Epithelial cell of prostate (primary cell): ENCODE measurements around the gene TMC7.

Experiments used
- DNase-seq: peaks from one replicate; pipeline ENCODE4 v3.0.0-alpha.2; 2011; ENCODE audit warnings: low read depth, low spot score
- H3K27ac ChIP-seq: fragments of 450-650 bp; 2 replicates; pipeline ENCODE4 v1.5.1; 2017; ENCODE audit warnings: mild to moderate bottlenecking

TMC7 gene

DNA sequence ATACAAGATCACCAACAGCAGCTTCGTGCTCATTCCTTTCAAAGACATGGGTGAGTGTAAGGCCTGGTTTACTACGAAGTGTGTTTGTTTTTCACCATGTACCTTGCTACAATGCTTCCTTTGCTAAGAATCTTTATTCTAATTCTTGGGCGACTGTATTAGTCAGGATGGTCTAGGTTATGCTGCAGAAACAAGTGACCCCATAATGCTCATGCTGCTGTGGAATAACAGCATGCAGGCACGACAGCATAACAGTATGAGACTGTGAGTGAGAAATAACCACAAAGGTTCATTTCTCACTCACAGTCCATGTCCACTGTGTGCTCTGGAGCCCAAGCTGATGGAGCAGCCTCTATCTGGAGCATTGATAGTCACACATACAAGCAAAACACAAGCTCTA lies 38.0 kb downstream of the TMC7 start:
- no peak overlapping the region for H3K27ac ChIP-seq
- no peak for DNase-seq

DNA sequence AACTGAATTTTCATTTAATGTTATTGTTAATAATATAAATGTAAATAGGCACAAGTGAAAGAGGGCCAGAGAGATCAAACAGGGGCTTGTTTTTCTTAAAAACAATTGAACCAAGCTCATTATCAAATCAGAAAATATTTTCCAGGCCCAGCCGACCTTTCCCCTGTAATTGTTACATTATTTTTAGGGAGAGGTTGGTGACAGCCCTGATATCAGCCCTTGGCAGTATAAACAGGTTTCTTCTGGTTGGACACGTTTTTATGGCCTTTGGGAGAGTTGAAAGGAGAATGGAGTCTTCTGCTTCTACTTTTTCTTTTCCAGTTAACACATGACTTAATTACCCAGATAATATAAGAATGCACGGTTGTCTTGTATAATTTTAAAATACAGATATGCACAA lies 43.7 kb downstream of the TMC7 start:
- no peak overlapping the region for H3K27ac ChIP-seq

GRCh38 chr16:19029980-19030379 lies 46.2 kb downstream of the TMC7 start:
- DNase-seq, result no peak
- no peak overlapping the region for H3K27ac ChIP-seq

More for the DNA sequence above, 43.7 kb downstream of the TMC7 start:
- DNase-seq, result no peak

- DNase-seq, result no peak
- no peak overlapping the region for H3K27ac ChIP-seq
Observed at GRCh38 chr16:19031738-19032137, 48.0 kb downstream of the TMC7 start.

DNA sequence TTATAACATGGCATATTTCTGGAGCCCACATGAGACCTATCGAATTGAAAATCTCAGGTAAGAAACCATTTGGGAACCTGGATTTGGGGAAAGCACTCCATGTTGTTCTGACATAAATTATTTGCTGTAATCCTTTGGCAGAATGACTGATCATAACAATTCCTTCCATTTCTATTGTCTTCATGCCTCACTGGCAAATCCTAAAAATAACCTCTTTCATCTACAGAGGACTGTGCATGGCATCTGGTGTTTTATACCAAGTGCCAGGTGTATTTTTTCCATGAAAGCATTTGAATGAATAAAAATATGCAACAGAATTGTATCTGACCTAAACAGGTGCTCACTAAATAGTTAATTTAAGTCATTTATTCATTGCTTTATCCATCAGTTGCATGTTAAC lies 50.0 kb downstream of the TMC7 start:
- no peak for DNase-seq
- no peak overlapping the region for H3K27ac ChIP-seq

- no peak for DNase-seq
- H3K27ac ChIP-seq, result no peak overlapping the region
Observed at GRCh38 chr16:19040400-19040799, 56.7 kb downstream of the TMC7 start.

GRCh38 chr16:19044769-19045168 lies 61.0 kb downstream of the TMC7 start:
- no peak overlapping the region for H3K27ac ChIP-seq
- no peak for DNase-seq

DNA sequence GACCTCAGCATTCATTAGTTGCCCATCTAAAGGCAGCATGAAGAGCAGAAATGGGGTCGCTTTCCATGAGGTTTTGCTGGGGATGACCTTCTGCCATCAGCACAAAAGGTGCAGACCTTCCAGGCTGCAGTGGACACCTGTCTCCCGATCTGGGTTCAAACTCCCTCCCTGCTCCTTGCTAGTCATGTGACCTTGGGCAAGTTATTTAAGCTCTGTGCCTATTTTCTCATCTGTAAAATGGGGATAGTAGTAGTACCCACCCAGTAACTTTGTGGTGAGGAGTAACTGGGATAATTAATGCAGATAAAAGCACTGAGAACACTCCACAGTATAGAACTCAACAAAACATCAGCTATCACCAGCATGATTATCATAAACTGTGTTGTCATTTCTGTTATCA lies 62.3 kb downstream of the TMC7 start:
- DNase-seq, result no peak
- H3K27ac ChIP-seq, result no peak overlapping the region

DNA sequence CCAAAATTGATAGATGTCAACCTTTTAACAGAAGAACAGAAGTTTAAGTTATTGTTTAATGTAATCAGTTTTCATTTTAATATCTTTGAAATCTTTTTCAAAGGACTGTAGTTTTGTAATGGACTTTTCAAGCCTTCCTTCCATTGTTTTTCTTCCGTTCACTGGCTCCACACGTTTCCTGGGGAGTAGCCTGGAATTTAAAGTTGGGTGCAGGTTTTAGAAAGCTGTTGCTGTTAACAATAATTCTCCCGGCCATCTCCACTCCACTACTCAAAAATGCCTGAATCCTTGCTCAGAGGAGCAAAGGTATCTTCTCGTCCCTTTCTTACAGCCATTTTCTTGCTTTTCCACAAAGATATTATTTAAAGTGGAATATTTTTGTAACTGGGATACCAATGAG lies 79.0 kb downstream of the TMC7 start:
- DNase-seq, result no peak
- H3K27ac ChIP-seq, result no peak overlapping the region

- no peak for DNase-seq
- peak overlapping the region; percentile 96 for H3K27ac ChIP-seq
Observed at GRCh38 chr16:19066988-19067348, 83.2 kb downstream of the TMC7 start.

DNA sequence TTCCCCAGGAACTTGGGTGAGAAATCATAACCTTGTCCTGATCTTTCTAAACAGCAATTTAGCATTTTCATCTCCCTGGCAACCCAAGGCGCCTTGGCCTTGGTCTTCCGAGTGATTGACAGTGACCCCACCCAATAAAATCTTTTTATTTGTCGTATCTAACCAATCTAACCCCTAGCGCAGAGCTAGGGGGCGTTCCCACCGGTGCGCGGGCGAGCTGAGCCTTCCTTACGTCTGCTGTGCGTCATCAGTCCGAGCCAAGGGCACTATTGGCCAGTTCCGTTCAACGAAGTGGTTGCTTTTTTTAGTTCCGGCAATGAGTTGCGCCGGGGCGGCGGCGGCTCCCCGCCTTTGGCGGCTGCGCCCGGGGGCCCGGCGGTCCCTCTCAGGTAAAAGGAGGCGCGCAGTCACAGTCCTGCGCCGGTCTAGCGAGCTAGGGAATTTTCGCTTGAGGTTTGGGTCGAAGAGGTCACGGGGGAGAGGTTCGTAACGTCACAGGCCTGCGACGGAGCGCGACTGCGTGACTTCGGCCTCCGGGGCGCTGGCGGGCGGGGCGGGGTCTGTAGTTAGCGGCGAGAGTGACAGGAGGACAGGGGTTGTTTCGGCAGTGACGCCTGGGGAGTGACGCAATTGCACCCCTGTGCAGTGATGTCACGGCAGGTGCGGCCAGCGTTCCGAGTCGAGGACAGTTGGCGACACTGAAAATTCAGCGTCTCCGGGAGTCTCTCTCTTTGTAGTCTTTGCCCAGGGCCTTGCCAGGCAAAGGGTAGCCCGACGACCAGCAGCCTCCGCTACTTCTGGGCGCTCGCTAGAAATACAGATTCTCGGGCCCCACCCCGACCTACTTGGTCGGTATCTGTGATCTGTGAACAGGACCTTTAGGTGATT lies 83.9 kb downstream of the TMC7 start, which contains the start of gene COQ7:
Gene COQ7, plus strand, starts transcription at position 266 of the 888 bp plus-strand sequence. Its CDS starts 51 bp downstream, at position 317.
- peak; percentile 98 for DNase-seq
- H3K27ac ChIP-seq, result peak within 1 kb of the TSS; percentile 96

DNA sequence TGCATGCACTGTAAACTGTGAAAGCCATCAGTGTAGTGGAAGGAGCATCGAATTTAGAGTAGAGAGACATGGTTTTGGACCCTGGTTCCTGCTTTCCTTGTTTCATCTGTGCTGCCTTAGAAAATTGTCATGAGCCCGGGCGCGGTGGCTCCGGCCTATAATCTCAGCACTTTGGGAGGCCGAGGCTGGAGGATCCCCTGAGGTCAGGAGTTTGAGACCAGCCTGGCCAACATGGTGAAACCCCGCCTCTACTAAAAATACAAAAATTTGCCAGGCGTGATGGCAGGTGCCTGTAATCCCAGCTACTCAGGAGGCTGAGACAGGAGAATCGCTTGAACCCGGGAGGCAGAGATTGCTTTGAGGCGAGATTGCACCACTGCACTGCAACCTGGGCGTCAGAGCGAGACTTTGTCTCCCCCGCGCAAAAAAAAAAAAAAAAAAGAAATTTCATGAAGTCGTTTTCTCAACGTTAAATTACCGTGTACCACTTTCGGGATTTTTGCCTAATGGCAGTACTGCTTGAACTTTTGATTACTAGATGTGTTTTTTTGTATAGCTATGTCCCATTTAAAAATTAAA lies 84.6 kb downstream of the TMC7 start:
- DNase-seq, result no peak

GRCh38 chr16:19071811-19072777 lies 88.4 kb downstream of the TMC7 start:
- no peak for DNase-seq
- H3K27ac ChIP-seq, result no peak overlapping the region

More for the DNA sequence above, 84.6 kb downstream of the TMC7 start:
- peak overlapping the region; percentile 96 for H3K27ac ChIP-seq

DNA sequence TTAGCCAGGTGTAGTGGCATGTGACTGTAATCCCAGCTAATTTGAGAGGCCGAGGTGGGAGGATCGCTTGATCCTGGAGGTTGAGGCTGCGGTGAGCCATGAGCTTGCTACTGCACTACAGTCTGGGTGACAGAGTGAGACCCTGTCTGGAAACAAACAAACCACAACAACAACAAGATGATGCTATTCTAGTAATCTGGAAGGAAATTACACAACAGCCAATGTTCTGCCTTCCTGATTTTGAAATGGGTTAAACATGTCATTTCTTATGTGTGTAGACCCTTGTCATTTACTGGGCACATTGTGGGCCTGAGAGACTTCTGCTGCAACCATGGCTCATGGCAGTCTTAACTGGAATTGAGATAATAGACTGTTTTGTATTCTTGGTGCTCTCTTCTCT lies 89.6 kb downstream of the TMC7 start:
- DNase-seq, result no peak
- no peak overlapping the region for H3K27ac ChIP-seq

GRCh38 chr16:19073863-19074262 lies 90.1 kb downstream of the TMC7 start:
- DNase-seq, result no peak
- no peak overlapping the region for H3K27ac ChIP-seq

DNA sequence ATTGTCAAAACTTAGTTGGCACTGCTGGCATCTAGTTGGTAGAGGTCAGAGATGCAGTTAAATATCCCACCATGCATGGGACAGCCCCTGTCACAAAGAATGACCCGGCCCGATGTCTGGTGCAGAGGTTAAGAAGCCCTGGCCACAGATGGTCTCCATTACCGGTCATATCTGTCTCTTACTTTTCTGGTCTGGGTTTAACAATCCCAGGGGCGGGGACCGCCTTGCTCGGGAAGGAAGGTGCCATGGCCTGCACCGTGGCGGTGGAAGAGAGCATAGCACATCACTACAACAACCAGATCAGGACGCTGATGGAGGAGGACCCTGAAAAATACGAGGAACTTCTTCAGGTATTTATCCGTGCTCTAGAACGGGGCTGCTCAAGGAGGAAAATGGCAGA lies 91.8 kb downstream of the TMC7 start:
- no peak for DNase-seq
- H3K27ac ChIP-seq, result no peak overlapping the region

DNA sequence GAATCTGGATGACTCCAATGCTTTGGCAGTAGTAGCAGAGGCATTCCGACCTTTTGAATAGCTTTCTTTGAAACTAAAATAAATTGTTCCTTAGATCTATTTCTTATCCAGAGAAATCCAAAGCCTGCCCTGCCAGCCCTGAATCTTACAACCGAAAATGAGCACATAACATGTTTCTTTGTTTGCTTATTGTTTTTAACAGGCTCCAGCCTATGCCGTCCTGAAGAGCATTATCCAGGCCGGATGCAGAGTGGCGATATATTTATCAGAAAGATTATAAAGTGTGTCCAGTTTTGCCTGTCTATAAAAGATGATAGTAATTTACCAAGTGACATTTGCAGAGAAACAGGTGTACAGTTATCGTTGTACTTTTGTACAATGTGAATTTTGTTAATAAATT lies 94.1 kb downstream of the TMC7 start:
- no peak for DNase-seq
- H3K27ac ChIP-seq, result no peak overlapping the region

GRCh38 chr16:19083670-19084069 lies 99.9 kb downstream of the TMC7 start:
- H3K27ac ChIP-seq, result no peak overlapping the region
- DNase-seq, result no peak

DNA sequence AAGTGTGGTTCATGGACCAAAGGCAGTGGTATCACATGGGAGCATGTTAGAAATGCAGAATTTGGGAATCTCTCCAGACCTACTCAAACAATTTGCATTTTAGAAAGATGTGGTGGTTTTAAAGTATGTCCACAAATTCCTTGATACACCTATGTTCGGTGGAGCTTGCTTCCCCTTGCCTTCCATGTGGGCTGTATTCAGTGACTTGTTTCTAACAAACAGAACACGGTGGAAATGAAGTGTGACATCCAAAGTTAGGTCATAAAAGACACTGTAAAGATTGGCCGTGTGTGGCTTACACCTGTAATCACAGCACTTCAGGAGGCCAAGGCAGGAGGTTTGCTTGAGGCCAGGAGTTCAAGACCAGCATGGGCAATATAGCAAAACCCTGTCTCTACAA lies 100.4 kb downstream of the TMC7 start:
- DNase-seq, result no peak
- H3K27ac ChIP-seq, result no peak overlapping the region

GRCh38 chr16:19084879-19085278 lies 101.1 kb downstream of the TMC7 start:
- no peak overlapping the region for H3K27ac ChIP-seq
- DNase-seq, result no peak
